Measurements from ENCODE around the gene SEPSECS. TPM values are rescaled to one million over a fixed set of nuclear protein-coding genes. Genes with fewer than 3 reads are reported as not detected.

The SEPSECS gene
- total and polyA plus RNA-seq, 4 donors, result 9.5 to 17.2 (median 12.3) TPM

GRCh38 chr4:25133132-25133531 lies 27.1 kb downstream of the SEPSECS start:
- no peak overlapping the region for H3K27ac ChIP-seq (ENCODE audit: low read depth, low read length)

GRCh38 chr4:25131926-25132325 lies 28.3 kb downstream of the SEPSECS start:
- no peaks in the 10 kb centered on the region for H3K27me3 ChIP-seq (ENCODE audit: control insufficient read depth, insufficient read depth, low read length)
- no peaks in the 10 kb centered on the region for H3K9me3 ChIP-seq (ENCODE audit: control insufficient read depth, insufficient read depth, low read length)
- H3K4me3 ChIP-seq (ENCODE audit: low read depth, low read length), result no peak overlapping the region
- H3K27ac ChIP-seq (ENCODE audit: low read depth, low read length), result no peak overlapping the region
- no peak for DNase-seq (ENCODE audit: low read depth in 4 of 6, low spot score in 6 of 6)
- H3K4me1 ChIP-seq (ENCODE audit: control insufficient read depth, insufficient read depth, low read length), result no peaks in the 10 kb centered on the region
- H3K36me3 ChIP-seq (ENCODE audit: control insufficient read depth, insufficient read depth, low read length), result no peaks in the 10 kb centered on the region

More at GRCh38 chr4:25133132-25133531, 27.1 kb downstream of the SEPSECS start:
- Histone ChIP-seq H3K36me3 (ENCODE audit: control insufficient read depth, insufficient read depth, low read length) (no peaks in the 10 kb centered on the region), H3K4me1 (ENCODE audit: control insufficient read depth, insufficient read depth, low read length) (no peaks in the 10 kb centered on the region), H3K9me3 (ENCODE audit: control insufficient read depth, insufficient read depth, low read length) (no peaks in the 10 kb centered on the region), H3K4me3 (ENCODE audit: low read depth, low read length) (no peak overlapping the region), H3K27me3 (ENCODE audit: control insufficient read depth, insufficient read depth, low read length) (no peaks in the 10 kb centered on the region)
- DNase-seq (ENCODE audit: low read depth in 4 of 6, low spot score in 6 of 6), result no peak

GRCh38 chr4:25131381-25131780 lies 28.9 kb downstream of the SEPSECS start:
- no peak overlapping the region for H3K27ac ChIP-seq (ENCODE audit: low read depth, low read length)
- no peak for DNase-seq (ENCODE audit: low read depth in 4 of 6, low spot score in 6 of 6)
- H3K9me3 ChIP-seq (ENCODE audit: control insufficient read depth, insufficient read depth, low read length), result no peaks in the 10 kb centered on the region
- no peaks in the 10 kb centered on the region for H3K27me3 ChIP-seq (ENCODE audit: control insufficient read depth, insufficient read depth, low read length)
- no peaks in the 10 kb centered on the region for H3K36me3 ChIP-seq (ENCODE audit: control insufficient read depth, insufficient read depth, low read length)
- no peaks in the 10 kb centered on the region for H3K4me1 ChIP-seq (ENCODE audit: control insufficient read depth, insufficient read depth, low read length)
- WGBS (ENCODE audit: insufficient coverage), result 73% methylated on average over 1 of the region's 2 CpGs
- no peak overlapping the region for H3K4me3 ChIP-seq (ENCODE audit: low read depth, low read length)

GRCh38 chr4:25129917-25130316 lies 30.3 kb downstream of the SEPSECS start:
- WGBS (ENCODE audit: insufficient coverage), result no CpG with 5 or more reads among the region's 1 CpG
- DNase-seq (ENCODE audit: low read depth in 4 of 6, low spot score in 6 of 6), result peak in 1 of 6 donors; percentile 13
- Histone ChIP-seq H3K27ac (ENCODE audit: low read depth, low read length) (no peak overlapping the region), H3K4me1 (ENCODE audit: control insufficient read depth, insufficient read depth, low read length) (no peaks in the 10 kb centered on the region), H3K27me3 (ENCODE audit: control insufficient read depth, insufficient read depth, low read length) (no peaks in the 10 kb centered on the region), H3K9me3 (ENCODE audit: control insufficient read depth, insufficient read depth, low read length) (no peaks in the 10 kb centered on the region), H3K4me3 (ENCODE audit: low read depth, low read length) (no peak overlapping the region), H3K36me3 (ENCODE audit: control insufficient read depth, insufficient read depth, low read length) (no peaks in the 10 kb centered on the region)

GRCh38 chr4:25128671-25129070 lies 31.6 kb downstream of the SEPSECS start:
- Histone ChIP-seq H3K27ac (ENCODE audit: low read depth, low read length) (no peak overlapping the region), H3K27me3 (ENCODE audit: control insufficient read depth, insufficient read depth, low read length) (no peaks in the 10 kb centered on the region), H3K4me3 (ENCODE audit: low read depth, low read length) (no peak overlapping the region), H3K4me1 (ENCODE audit: control insufficient read depth, insufficient read depth, low read length) (no peaks in the 10 kb centered on the region), H3K9me3 (ENCODE audit: control insufficient read depth, insufficient read depth, low read length) (no peaks in the 10 kb centered on the region), H3K36me3 (ENCODE audit: control insufficient read depth, insufficient read depth, low read length) (no peaks in the 10 kb centered on the region)
- DNase-seq (ENCODE audit: low read depth in 4 of 6, low spot score in 6 of 6), result no peak

GRCh38 chr4:25123236-25123635 lies 37.0 kb downstream of the SEPSECS start:
- no peak overlapping the region for H3K27ac ChIP-seq (ENCODE audit: low read depth, low read length)
- no peaks in the 10 kb centered on the region for H3K36me3 ChIP-seq (ENCODE audit: control insufficient read depth, insufficient read depth, low read length)
- H3K9me3 ChIP-seq (ENCODE audit: control insufficient read depth, insufficient read depth, low read length), result no peaks in the 10 kb centered on the region
- no peak overlapping the region for H3K4me3 ChIP-seq (ENCODE audit: low read depth, low read length)
- no peaks in the 10 kb centered on the region for H3K27me3 ChIP-seq (ENCODE audit: control insufficient read depth, insufficient read depth, low read length)
- 90% methylated on average over 2 of the region's 3 CpGs for WGBS (ENCODE audit: insufficient coverage)
- H3K4me1 ChIP-seq (ENCODE audit: control insufficient read depth, insufficient read depth, low read length), result no peaks in the 10 kb centered on the region
- no peak for DNase-seq (ENCODE audit: low read depth in 4 of 6, low spot score in 6 of 6)

- no CpG with 5 or more reads among the region's 3 CpGs for WGBS (ENCODE audit: insufficient coverage)
- H3K27ac ChIP-seq (ENCODE audit: low read depth, low read length), result no peak overlapping the region
- no peaks in the 10 kb centered on the region for H3K36me3 ChIP-seq (ENCODE audit: control insufficient read depth, insufficient read depth, low read length)
- peaks cover 5% of the 10 kb centered on the region for H3K4me1 ChIP-seq (ENCODE audit: control insufficient read depth, insufficient read depth, low read length)
- H3K4me3 ChIP-seq (ENCODE audit: low read depth, low read length), result no peak overlapping the region
- no peak for DNase-seq (ENCODE audit: low read depth in 4 of 6, low spot score in 6 of 6)
- no peaks in the 10 kb centered on the region for H3K9me3 ChIP-seq (ENCODE audit: control insufficient read depth, insufficient read depth, low read length)
- H3K27me3 ChIP-seq (ENCODE audit: control insufficient read depth, insufficient read depth, low read length), result no peaks in the 10 kb centered on the region
These were observed 39.9 kb downstream of the SEPSECS start for GRCh38 chr4:25120146-25120940.

- H3K27me3 ChIP-seq (ENCODE audit: control insufficient read depth, insufficient read depth, low read length), result no peaks in the 10 kb centered on the region
- no peak overlapping the region for H3K27ac ChIP-seq (ENCODE audit: low read depth, low read length)
- no peak for DNase-seq (ENCODE audit: low read depth in 4 of 6, low spot score in 6 of 6)
- peaks cover 5% of the 10 kb centered on the region for H3K4me1 ChIP-seq (ENCODE audit: control insufficient read depth, insufficient read depth, low read length)
- no peaks in the 10 kb centered on the region for H3K36me3 ChIP-seq (ENCODE audit: control insufficient read depth, insufficient read depth, low read length)
- WGBS (ENCODE audit: insufficient coverage), result 100% methylated on average over 3 of the region's 6 CpGs
- H3K9me3 ChIP-seq (ENCODE audit: control insufficient read depth, insufficient read depth, low read length), result no peaks in the 10 kb centered on the region
- H3K4me3 ChIP-seq (ENCODE audit: low read depth, low read length), result no peak overlapping the region
These were observed 42.4 kb downstream of the SEPSECS start for GRCh38 chr4:25117716-25118472.

- DNase-seq (ENCODE audit: low read depth in 4 of 6, low spot score in 6 of 6), result peak in 1 of 6 donors; percentile 49
- H3K27me3 ChIP-seq (ENCODE audit: control insufficient read depth, insufficient read depth, low read length), result no peaks in the 10 kb centered on the region
These were observed 43.0 kb downstream of the SEPSECS start for GRCh38 chr4:25117274-25117673.

More at GRCh38 chr4:25117274-25117673, 43.0 kb downstream of the SEPSECS start:
- Histone ChIP-seq H3K4me1 (ENCODE audit: control insufficient read depth, insufficient read depth, low read length) (peaks cover 5% of the 10 kb centered on the region), H3K4me3 (ENCODE audit: low read depth, low read length) (no peak overlapping the region), H3K36me3 (ENCODE audit: control insufficient read depth, insufficient read depth, low read length) (no peaks in the 10 kb centered on the region), H3K27ac (ENCODE audit: low read depth, low read length) (no peak overlapping the region), H3K9me3 (ENCODE audit: control insufficient read depth, insufficient read depth, low read length) (no peaks in the 10 kb centered on the region)
- WGBS (ENCODE audit: insufficient coverage), result 75% methylated on average over 3 of the region's 4 CpGs
